GM21515 (cell line): ENCODE data around the gene HYAL1.
"Not testable (repeated sequence)": the region's sequence is repeated elsewhere in the genome, so short reads cannot be mapped to it uniquely, and the experiment has no call there.

Experiments
- ATAC-seq: cut with Tn5 transposase; IDR thresholded peaks from one replicate; pipeline ENCODE4 v1.9.1; 2021; ENCODE audit not compliant: unreplicated experiment

The HYAL1 gene

DNA sequence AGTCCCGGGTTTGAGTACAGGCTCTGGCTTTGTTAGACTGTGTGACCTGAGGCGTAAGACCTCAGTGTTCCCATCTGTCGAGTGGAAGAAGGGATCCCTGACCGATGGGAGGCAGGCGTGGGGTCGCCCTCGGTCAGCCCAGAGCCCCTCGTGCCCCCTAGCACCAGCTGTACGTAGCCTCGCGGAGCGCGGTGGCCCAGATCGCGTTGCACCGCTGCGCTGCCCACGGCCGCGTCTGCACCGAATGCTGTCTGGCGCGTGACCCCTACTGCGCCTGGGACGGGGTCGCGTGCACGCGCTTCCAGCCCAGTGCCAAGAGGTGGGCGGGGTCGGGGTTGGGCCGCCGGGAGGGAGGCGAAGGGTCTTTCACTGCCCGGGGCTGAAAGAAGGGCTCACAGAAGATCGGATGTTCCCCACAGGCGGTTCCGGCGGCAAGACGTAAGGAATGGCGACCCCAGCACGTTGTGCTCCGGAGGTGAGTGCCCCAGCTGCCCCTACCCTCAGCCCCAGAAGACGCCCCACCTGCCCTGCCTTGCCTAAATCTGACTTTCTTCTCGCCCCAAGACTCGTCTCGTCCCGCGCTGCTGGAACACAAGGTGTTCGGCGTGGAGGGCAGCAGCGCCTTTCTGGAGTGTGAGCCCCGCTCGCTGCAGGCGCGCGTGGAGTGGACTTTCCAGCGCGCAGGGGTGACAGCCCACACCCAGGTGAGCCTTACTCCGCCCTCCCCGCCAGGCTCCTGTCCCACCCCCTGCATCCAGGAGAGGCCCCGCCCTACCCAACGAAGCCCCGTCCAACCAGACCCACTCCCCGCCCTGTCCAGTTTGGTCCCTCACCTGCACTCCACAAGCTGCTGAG lies 28.0 kb downstream of the HYAL1 start:
- ATAC-seq = no peak

DNA sequence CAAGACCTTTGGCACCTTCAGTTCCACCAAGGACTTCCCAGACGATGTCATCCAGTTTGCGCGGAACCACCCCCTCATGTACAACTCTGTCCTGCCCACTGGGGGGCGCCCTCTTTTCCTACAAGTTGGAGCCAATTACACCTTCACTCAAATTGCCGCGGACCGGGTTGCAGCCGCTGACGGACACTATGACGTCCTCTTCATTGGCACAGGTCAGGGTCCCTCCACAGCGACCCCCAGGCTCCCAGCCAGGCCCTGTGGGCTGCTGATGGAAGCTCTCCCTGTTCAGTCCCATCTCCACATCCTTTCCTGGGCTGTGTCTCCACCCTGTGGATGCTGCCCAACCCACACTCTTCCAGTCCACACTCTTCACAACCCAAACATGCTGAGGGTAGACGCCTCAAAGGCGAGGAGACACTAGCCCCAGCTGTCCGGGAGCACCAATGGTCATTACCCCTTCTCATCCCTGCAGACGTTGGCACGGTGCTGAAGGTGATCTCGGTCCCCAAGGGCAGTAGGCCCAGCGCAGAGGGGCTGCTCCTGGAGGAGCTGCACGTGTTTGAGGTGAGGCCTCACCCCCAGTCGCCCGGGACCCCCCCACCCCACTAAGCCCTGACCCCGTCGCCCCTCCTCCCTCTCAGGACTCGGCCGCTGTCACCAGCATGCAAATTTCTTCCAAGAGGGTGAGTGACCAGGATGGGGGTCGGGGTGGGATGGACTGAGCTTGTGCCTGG lies 28.8 kb downstream of the HYAL1 start:
- no peak for ATAC-seq

DNA sequence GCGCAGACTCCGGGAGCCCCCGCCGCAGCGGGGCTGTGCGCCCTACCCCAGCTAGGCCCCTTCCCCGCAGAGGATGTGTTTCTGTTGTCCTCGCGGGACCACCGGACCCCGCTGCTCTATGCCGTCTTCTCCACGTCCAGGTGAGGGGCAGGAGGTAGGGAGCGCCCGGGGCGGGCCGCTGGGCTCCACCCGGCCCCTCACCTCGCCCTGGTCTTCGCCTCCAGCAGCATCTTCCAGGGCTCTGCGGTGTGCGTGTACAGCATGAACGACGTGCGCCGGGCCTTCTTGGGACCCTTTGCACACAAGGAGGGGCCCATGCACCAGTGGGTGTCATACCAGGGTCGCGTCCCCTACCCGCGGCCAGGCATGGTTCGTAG lies 29.7 kb downstream of the HYAL1 start:
- ATAC-seq = no peak

DNA sequence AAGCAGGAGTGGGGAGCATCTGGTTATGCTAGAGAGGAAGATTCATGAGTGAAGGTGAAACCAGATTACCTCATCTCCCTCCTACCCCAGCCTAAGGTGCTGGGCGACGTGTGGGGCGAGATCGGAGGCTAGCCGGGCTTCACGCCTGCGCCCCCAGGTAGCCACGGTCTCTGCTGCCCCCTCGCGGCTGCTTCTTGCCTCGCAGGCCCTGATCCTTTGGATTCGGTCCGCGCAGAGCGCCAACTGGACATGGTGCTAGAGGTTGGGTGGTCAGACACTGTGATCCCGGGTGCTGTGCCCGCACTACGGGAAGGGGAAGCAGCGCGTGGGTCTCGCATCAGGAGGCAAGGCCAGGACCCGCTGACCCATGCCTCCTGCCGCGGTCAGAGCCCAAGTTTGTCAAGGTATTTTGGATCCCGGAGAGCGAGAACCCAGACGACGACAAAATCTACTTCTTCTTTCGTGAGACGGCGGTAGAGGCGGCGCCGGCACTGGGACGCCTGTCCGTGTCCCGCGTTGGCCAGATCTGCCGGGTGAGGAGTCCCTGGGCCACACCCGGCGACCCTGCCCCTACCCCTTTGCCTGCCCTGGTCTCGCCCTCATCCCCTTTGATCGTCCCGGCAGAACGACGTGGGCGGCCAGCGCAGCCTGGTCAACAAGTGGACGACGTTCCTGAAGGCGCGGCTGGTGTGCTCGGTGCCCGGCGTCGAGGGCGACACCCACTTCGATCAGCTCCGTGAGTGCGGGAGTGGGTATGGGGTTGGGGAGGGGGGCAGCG lies 30.3 kb downstream of the HYAL1 start:
- ATAC-seq = peak; percentile 74

DNA sequence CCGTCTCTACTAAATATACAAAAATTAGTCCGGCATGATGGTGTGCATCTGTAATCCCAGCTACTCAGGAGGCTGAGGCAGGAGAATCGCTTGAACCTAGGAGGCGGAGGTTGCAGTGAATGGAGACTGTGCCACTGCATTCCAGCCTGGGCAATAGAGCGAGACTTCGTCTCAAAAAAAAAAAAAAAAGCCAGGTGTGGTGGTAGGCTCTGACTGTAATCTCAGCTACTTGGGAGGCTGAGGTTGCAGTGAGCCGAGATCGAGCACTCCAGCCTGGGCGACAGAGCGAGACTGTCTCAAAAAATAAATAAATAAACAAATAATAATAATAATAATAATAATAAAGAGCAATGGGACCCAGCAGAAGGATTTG lies 30.9 kb downstream of the HYAL1 start:
- not testable (repeated sequence) for ATAC-seq

DNA sequence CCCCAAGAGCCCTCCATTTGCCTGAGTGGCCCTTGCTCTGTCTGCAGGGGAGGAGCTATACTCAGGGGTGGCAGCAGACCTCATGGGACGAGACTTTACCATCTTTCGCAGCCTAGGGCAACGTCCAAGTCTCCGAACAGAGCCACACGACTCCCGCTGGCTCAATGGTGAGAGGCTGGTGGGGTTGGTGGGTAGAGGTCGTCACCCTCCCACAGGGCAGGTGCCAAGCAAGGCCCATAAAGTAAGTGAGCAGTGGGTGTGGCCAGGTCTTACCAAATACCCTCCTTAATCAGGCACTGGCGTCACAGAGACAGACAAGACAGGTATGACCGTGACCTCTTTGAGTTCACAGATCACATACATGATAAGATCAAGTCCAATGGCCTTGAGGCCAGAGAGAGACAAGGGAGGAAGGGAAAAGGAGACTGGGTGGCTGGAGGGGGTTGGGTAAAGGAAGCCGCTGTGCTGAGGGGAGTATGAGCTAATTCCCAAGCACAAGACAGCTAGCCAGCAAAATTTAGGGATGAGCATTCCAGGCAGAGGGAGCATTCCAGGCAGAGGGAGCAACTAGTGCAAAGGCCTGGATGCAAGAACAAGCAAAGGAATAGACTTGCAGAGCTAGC lies 31.9 kb downstream of the HYAL1 start:
- no peak for ATAC-seq

DNA sequence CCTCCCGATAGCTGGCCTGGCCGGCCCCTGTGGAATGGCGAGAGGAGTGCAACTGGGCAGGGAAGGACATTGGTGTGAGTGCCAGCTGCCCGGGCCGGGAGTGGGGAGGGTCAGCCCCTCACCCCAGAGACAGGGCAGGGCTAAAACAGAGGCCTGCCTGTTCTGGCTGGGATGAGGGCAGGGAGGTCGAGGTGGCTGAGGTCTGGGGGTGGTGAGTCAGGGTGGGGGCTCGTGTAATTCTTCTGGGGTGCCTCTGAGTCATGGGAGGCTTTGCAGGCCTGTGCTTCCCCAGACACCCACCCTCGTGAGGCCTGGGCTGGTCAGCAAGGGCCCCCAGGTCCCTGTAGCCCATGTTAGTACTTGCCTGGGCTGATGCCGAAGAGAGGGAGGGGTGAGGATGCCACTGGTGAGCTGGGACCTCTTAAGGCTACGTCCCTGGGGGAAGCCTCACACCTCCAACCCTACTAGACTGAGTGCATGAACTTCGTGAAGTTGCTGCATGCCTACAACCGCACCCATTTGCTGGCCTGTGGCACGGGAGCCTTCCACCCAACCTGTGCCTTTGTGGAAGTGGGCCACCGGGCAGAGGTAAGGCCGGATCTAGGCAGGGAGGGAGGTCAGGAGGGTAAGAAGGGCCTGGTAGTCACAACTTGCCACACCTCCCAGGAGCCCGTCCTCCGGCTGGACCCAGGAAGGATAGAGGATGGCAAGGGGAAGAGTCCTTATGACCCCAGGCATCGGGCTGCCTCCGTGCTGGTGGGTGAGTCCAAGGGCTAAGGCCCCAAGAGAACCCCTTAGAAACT lies 32.8 kb downstream of the HYAL1 start:
- no peak for ATAC-seq

DNA sequence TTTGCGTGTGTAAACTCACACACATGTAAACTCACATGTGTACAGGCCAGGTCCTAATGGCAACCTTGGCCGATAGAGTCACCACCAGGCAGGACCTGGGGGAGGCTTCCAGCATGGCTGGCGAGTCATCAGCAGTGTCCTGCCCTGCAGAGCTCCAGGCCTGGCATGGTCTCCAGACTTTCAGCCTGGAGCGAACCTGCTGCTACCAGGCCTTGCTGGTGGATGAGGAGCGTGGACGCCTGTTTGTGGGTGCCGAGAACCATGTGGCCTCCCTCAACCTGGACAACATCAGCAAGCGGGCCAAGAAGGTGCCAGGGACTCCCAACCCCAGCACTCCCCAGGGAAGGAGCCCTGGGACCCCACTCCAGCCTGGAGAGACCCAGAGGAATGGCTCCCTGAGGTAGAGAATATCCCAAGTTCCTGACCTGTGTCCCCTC lies 33.4 kb downstream of the HYAL1 start:
- no peak for ATAC-seq

DNA sequence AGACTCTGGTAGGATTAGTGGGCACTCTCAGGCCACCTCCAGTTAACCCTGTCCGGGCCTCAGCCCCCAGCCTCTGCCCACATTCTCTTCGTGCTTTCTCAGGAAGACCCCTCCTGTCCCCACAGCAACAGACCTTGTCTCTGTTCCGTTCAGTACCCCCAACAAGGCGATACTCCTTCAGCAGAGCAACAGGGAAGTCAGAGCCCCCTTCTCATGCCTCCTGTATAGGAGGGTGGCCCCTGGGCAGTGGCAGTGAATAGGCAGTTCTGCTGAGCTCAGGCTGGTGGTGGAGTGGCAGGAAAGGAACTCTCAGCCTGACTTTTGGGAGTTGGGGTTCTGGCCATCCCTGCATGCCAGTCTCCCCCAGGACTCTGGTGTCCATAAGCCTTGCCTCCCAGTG lies 33.9 kb downstream of the HYAL1 start:
- no peak for ATAC-seq

DNA sequence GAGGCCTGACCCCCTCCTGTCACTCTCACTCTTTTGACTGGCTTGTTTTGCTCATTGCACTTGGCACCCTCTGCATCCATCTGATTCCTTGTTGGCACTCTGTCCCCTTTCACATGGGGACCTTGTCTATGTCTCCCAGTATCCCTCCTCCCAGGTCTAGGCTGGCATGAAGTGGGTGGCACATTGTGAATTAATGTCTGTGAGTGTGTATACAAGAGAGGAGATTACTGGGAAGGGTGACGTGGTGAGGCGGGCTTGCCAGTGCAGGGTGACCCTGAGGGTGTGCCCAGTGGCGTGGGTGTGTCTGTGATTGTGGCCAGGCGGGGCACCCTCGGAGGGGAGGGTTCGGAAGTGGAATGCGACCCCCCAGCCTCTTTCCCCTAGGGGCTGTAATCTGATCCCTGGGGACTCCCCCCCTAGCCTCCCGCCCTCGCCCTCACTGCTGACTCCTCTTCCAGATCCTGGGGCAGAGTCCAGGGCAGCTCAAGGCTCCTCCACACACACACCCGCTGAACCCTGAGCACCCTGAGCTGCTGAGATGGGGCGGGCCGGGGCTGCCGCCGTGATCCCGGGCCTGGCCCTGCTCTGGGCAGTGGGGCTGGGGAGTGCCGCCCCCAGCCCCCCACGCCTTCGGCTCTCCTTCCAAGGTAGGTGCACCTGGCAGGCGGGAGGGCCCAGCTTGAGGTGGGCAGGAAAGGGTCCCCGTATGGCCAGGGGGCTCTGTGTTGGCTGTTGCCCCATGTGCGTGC lies 34.5 kb downstream of the HYAL1 start, which contains the start of gene SEMA3B:
TSS of gene SEMA3B (plus strand) at position 445 of the 749 bp plus-strand sequence. CDS start at position 539, 94 bp downstream.
- no peak for ATAC-seq

DNA sequence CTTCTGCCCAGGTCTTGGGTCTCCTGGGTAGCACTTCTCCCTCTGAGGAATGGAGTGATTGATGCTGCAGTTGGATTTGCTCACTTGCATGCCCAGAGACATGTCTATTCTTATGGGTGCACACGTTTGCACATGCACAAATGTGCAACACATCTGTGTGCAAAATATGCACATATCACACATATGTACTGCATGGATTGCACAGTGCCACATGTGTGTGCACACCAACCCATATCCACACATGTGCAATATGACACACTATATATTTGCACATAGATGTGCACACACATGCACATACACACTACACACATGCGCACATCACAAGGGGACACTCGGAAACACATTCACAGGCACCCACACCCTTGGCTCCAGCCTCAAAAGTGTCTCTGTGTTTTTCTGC lies 35.1 kb downstream of the HYAL1 start:
- ATAC-seq = no peak

DNA sequence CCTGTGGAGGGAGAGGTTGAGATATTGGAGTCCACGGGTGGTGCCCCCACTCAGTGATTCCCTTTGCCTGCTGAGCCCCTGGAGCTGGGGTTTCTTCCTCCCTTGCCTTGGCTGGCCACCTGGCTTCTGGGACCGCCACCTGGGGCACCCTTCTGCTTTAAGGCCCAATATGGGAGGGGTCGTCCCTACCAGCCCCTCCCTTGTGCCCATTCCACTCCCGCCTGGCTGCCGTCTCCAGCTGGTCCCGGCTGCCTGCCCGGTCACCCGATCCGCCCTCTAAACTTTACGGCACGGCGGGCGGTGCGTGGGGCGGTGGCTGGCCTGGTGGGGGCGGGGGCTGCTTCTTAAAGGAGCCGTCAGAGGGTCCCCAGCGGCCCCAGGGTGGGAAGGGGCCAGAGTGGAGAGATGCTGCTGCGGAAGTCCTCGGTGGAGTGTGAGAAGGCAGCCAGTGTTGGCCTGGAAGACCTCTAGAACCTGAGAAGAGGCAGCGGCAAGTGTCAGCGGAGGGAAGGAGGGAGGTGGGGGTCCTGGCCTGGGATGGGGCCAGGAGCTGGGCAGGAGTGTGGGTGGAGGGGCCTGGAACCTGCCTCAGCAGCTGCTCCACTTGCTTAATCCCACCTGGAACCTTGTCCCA lies 36.0 kb downstream of the HYAL1 start:
- no peak for ATAC-seq

DNA sequence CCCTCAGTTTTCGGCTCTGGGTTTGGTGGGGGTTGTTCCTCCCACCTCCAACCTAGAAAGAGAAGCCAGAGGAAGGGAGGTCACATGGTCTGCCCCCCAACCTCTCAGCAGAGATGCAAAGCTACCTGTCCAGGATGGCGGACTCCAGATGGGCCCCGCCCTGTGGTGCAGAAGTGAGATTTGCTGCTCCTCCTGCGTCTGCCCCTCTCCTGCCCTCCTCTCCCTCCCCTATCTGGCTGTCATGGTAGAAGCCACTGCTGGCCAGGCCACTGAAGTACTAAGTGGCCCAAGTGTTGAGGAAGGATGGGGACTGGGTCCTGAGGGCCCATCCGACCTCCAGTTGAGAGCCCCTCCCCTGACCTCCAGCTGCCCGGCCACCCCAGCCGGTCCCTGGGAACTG lies 36.5 kb downstream of the HYAL1 start:
- no peak for ATAC-seq

DNA sequence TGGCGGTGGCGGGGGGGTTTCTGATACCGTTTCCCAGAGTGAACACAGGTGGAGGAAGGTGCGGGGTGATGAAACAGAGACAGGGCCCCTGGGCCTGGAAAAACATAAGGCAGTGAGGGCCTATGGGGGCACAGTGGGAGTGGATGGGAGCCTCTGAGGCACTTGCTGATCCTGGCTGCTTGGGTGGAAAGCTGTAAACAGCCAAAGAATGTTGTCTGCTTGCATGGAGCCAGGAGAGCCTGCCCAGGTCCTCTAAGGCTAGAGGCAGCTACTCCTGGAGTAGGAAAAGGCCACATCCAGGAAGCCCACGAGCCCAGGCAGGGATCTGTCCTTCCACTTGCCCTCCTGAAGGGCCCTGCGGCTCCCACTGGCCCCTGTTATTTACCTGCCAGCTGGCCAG lies 37.4 kb downstream of the HYAL1 start:
- no peak for ATAC-seq

DNA sequence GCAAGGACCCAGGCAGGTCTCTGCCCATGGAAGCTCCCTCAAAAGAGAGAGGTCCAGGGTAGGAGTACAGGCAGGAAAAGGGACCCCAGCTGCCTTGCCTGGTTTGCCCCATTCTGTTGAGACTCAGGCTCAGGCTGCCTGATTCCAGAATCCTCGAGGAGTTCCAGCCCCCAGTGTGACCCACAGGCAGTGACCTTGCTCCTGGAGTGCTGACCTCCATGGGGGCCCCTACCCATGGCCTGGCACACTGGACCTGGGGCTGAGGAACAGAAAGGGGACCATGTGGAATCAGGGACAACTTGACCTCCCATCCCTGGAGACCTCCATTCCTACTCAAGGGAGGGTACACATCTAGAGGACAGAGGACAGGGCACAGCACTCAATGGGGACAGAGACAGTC lies 37.8 kb downstream of the HYAL1 start:
- no peak for ATAC-seq

DNA sequence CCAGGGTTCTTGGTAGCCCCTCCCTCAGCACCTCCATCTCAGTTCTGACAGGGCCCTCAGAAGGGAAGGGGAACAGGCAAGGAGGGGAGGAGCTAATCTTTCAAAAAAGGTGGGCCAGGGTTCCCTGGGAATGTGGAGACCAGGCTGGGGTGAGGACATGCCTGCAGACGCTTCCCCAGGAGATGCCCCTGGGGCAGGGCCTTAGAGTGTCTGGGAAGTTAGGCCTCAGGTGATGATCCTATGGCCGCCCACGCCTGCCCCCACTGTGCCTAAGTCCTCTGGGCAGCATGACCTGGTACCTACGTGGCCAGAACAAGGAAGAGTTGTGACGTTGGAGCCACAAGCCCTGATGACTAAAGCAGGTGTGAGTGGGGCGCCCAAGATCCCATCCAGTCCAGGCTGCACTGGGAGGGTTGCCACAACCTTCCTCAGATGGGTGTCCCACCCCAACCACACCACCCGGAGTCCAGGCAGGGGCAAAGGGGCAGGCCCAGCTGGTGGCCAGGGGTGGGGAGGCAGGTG lies 38.3 kb downstream of the HYAL1 start:
- ATAC-seq = no peak

DNA sequence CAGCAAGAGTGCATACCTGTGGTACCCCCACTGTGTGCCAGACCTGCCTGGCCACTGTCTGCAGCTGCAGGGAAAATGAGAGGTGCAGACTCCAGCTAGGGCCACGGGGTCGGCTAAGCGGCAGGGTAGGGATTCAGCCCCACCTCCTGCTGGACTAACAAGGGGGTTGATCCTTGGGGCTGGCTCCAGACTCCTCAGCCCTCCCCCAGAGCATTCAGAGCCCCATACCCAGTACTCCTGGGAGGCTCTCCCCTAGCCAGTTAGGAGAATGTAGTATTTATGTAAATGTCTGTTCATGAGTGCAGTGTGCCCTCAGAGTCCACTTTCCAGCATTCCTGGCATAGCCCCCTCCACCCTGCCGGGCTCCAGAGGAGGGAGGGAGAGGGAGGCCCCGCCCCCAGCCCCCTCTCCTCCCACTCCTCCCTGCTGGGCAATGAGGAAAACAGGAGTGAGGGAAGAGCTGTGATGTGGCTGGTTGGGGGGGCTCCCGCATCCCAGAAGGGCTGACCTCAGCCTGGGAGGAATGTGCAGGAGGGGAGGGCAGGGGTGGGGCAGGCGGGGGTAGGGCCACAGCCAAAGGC lies 38.9 kb downstream of the HYAL1 start:
- ATAC-seq = no peak
